ENCODE results near the gene NRCAM. TPM values are rescaled to one million over a fixed set of nuclear protein-coding genes. Genes with fewer than 3 reads are reported as not detected.

NRCAM gene
- polyA plus RNA-seq, 3 donors, result not detected

- Mint-ChIP-seq H3K4me3 (no peak overlapping the region), H3K4me1 (no peaks in the 10 kb centered on the region), H3K27ac (no peak overlapping the region), H3K27me3 (ENCODE audit: low read depth in 3 of 3) (peaks cover 0 to 6% (median 4%) of the 10 kb centered on the region in 3 donors), H3K9me3 (peaks cover 0 to 3% (median 0%) of the 10 kb centered on the region in 7 donors), H3K36me3 (no peaks in the 10 kb centered on the region)
- H2AFZ ChIP-seq (ENCODE audit: insufficient read depth, low read depth, low read length, poor library complexity, severe bottlenecking), result no peak overlapping the region
- no peaks in the 10 kb centered on the region for H3K27me3 ChIP-seq (ENCODE audit: control insufficient read depth in 2 of 2, insufficient read depth in 2 of 2, low read length in 2 of 2)
- TF ChIP-seq CTCF (IDR thresholded peaks at IDR 0.05), result no peak
- no peak overlapping the region for H3K4me2 ChIP-seq (replicated peaks; ENCODE audit: extremely low read depth, low read length, poor library complexity, severe bottlenecking)
- no peak overlapping the region for H3K9ac ChIP-seq (ENCODE audit: insufficient read depth, low read length, poor library complexity, severe bottlenecking)
- H3K9me3 ChIP-seq (replicated peaks in 1 of 2; ENCODE audit: control insufficient read depth in 1 of 2, insufficient read depth in 1 of 2, low read length in 2 of 2), result no peaks in the 10 kb centered on the region
- H3K4me3 ChIP-seq (replicated peaks in 1 of 3; ENCODE audit: low read depth in 2 of 3, low read length in 3 of 3), result no peak overlapping the region
- no peaks in the 10 kb centered on the region for H3K79me2 ChIP-seq (ENCODE audit: insufficient read depth, low read length)
- no peaks in the 10 kb centered on the region for H4K20me1 ChIP-seq (ENCODE audit: insufficient read depth, low read length)
- no peaks in the 10 kb centered on the region for H3K36me3 ChIP-seq (replicated peaks in 1 of 2; ENCODE audit: control insufficient read depth in 1 of 2, insufficient read depth in 2 of 2, low read length in 2 of 2)
- H3K4me1 ChIP-seq (ENCODE audit: control insufficient read depth in 1 of 2, insufficient read depth in 2 of 2, low read length in 2 of 2), result no peaks in the 10 kb centered on the region
- intact Hi-C loops (cut with micrococcal nuclease), result no loop called here
- no peak overlapping the region for H3K27ac ChIP-seq (ENCODE audit: low read depth in 1 of 2, low read length in 2 of 2)
- WGBS (ENCODE audit: insufficient coverage), result 78% methylated on average over 1 of the region's 2 CpGs
- DNase-seq, result no peak
Observed at GRCh38 chr7:108308903-108309302, 147.3 kb downstream of the NRCAM start.

- Histone ChIP-seq H3K27ac (ENCODE audit: low read depth in 1 of 2, low read length in 2 of 2) (no peak overlapping the region), H2AFZ (ENCODE audit: insufficient read depth, low read depth, low read length, poor library complexity, severe bottlenecking) (no peak overlapping the region)
Observed at GRCh38 chr7:108308276-108308675, 148.0 kb downstream of the NRCAM start.

More at GRCh38 chr7:108308276-108308675, 148.0 kb downstream of the NRCAM start:
- no peak overlapping the region for H3K9ac ChIP-seq (ENCODE audit: insufficient read depth, low read length, poor library complexity, severe bottlenecking)
- WGBS (ENCODE audit: insufficient coverage), result no CpG with 5 or more reads among the region's 3 CpGs
- no peaks in the 10 kb centered on the region for H3K27me3 ChIP-seq (ENCODE audit: control insufficient read depth in 2 of 2, insufficient read depth in 2 of 2, low read length in 2 of 2)
- H4K20me1 ChIP-seq (ENCODE audit: insufficient read depth, low read length), result no peaks in the 10 kb centered on the region
- H3K4me3 ChIP-seq (replicated peaks in 1 of 3; ENCODE audit: low read depth in 2 of 3, low read length in 3 of 3), result no peak overlapping the region
- H3K4me1 Mint-ChIP-seq, result no peaks in the 10 kb centered on the region
- peaks cover 0 to 7% (median 4%) of the 10 kb centered on the region in 3 donors for H3K27me3 Mint-ChIP-seq (ENCODE audit: low read depth in 3 of 3)
- H3K27ac Mint-ChIP-seq, result no peak overlapping the region
- H3K4me2 ChIP-seq (replicated peaks; ENCODE audit: extremely low read depth, low read length, poor library complexity, severe bottlenecking), result no peak overlapping the region
- H3K9me3 Mint-ChIP-seq, result peaks cover 0 to 3% (median 0%) of the 10 kb centered on the region in 7 donors
- H3K9me3 ChIP-seq (replicated peaks in 1 of 2; ENCODE audit: control insufficient read depth in 1 of 2, insufficient read depth in 1 of 2, low read length in 2 of 2), result no peaks in the 10 kb centered on the region
- no peak for TF ChIP-seq CTCF (IDR thresholded peaks at IDR 0.05)
- H3K4me3 Mint-ChIP-seq, result no peak overlapping the region
- no peaks in the 10 kb centered on the region for H3K36me3 ChIP-seq (replicated peaks in 1 of 2; ENCODE audit: control insufficient read depth in 1 of 2, insufficient read depth in 2 of 2, low read length in 2 of 2)
- no peaks in the 10 kb centered on the region for H3K4me1 ChIP-seq (ENCODE audit: control insufficient read depth in 1 of 2, insufficient read depth in 2 of 2, low read length in 2 of 2)
- intact Hi-C loops (cut with micrococcal nuclease), result no loop called here
- H3K79me2 ChIP-seq (ENCODE audit: insufficient read depth, low read length), result no peaks in the 10 kb centered on the region
- H3K36me3 Mint-ChIP-seq, result no peaks in the 10 kb centered on the region
- no peak for DNase-seq

Data from CD14-positive monocyte (primary cell).